Activated CD4-positive, alpha-beta T cell treated with anti-CD3 and anti-CD28 coated beads, Interleukin-2, Interleukin-6, amounts not matched to agents 100 ng/mL and 50 ng/mL, durations not matched to agents 16 hours and 8 hours (primary cell): Measurements from ENCODE around the gene HS2ST1.
A peak's percentile ranks its signal among the peaks of the same experiment; 100 is the strongest.
"Not testable (repeated sequence)": the region's sequence is repeated elsewhere in the genome, so short reads cannot be mapped to it uniquely, and the experiment has no call there.

Source experiments
- DNase-seq: peaks from one replicate; pipeline ENCODE4 v3.0.0-alpha.2; 2020

Gene HS2ST1

DNA sequence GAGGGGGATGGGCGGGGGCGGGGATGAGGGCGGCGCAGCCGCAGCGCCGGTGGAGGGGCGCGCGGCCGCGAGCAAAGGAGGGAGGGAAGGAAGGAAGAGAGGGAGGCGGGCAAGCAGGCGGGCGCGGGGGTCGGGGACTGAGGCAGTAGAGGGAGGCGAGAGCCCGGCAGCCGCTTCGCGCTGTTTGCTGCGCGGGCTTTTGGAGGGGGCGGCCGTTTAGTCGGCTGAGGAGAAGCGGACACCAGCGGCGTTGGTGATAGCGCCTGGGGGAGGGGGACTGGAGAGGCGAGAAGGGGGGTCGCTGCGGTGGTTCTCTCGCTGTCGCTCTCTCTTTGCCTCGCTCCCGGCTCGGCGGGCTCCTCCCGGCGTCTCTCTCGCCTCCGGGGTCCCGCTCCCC, at the start of gene HS2ST1:
HS2ST1 (plus strand) TSS at position 35 of the 397 bp plus-strand sequence.
- DNase-seq, result no peak

DNA sequence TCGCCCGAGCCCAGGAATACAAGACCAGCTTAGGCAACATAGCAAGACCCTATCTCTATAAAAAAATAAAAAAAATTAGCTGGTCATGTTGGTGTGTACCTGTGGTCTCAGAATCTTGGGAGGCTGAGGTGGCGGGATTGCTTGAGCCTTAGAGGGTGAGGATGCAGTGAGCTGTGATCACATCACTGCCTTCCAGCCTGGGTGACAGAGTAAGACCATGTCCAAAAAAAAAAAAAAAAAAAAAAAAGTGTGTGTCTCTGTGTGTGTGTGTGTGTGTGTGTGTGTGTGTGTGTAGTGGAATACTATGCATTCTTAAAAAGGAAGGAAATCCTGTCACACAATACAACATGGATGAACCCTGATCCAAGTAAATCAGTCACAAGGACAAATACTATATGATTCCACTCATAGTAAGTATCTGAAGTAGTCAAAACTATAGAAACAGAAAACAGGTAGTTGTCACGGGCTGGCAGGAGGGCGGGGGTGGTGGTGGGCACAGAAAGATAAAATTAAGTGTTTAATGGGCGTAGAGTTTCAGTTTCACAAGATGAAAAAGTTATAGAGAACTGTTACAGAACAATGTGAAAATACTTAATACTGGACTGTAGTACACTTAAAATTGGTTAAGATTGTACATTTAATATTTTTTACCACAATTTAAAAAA, 48.3 kb upstream of the HS2ST1 start:
- no peak for DNase-seq

DNA sequence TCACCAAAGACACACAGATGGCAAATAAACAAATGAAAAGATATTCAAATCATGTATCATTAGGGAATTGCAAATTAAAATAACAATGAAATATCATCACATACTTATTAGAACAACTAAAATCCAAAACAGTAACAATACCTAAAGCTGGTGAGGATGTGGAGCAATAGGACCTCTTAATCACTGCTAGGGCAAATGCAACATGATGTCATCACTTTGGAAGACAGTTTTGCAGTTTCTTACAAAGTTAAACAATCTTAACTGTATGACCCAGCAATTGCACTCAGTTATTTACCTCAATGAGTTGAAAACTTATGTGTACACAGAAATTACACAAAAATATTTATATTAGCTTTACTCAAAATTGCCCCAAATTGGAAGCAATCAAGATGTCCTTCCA, 47.8 kb upstream of the HS2ST1 start:
- DNase-seq, result no peak

DNA sequence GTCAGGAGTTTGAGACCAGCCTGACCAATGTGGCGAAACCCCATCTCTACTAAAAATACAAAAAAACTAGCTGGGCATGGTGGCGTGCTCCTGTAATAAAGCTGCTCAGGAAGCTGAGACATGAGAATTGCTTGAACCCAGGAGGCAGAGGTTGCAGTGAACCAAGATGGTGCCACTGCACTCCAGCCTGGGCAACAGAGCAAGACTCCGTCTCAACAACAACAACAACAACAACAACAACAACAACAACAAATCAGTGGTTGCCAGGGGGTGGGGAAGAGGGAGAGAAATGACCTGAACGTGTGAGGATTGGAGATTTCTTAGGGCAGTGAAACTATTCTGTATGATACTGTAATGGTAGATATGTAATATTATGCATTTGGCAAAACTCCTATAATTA, 47.2 kb upstream of the HS2ST1 start:
- DNase-seq, result not testable (repeated sequence)

DNA sequence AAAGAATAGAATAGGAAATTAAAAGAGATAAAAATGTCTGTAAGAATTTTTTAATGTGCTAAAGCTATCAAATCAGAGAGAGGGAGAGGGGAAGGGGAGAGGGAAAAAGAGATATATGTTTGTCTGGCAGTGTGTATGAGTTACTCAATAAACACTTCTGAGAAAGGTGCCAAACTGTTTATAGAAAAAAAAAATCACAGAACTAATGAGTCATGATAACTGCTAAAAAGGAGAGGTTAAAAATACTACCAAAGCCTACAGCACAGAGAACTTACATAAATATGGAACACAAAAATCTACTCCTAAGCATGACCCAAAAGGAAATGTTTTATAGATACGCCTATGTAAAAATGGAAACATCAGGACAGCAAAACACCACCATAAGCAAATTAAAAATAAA, 46.0 kb upstream of the HS2ST1 start:
- peak; percentile 3 for DNase-seq

DNA sequence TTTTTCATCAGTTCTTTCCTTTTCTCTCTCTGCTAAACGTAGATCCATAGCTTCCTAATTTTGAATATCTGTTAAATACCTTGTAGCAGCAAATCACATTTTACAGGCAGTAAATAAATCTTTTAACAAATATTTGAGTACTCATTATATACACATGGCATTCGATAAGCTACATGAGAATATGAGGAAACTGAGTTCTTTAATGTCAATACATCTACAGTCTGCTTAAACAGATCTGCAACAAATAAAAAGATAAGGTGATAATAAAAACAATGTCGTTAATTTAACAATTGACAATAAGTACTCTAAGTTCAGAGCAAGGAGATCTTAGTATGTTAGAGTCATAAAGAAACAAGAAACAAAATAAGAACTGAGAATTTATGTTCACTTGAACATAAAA, 43.4 kb upstream of the HS2ST1 start:
- no peak for DNase-seq

DNA sequence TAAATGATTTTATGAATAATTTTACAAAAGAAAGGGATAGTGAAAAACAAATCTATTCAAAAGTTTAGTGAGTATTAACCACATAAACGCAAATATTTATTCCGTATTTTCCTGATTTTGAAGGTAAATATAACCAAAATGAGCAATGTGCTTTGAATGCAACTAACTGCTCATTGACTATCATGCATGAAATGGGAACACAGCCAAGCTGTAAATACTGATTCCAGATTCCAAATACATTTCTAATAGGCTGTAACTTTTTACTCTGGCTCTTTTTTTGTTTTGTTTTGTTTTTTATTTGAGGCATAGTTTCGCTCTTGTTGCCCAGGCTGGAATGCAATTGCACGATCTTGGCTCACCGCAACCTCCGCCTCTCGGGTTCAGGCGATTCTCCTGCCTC, 42.3 kb upstream of the HS2ST1 start:
- no peak for DNase-seq

DNA sequence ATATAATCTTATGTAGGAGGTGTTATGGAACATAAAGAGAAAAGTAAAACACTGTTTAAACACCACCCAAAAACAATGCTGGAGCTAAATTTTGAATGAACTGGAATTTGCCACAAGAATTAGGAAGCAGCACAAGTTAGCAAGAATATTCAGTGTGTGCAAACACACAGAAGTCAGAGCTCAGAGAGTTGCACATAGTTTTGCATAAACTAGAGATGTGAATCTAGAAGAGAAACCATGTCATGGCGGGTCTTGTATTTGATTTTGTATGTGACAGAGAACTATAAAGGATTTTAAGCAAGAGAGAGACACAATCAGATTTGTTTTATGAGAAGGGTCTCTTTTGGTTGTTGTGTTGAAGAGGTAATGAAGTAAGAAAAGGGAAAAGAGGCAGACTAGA, 38.7 kb upstream of the HS2ST1 start:
- DNase-seq, result no peak

DNA sequence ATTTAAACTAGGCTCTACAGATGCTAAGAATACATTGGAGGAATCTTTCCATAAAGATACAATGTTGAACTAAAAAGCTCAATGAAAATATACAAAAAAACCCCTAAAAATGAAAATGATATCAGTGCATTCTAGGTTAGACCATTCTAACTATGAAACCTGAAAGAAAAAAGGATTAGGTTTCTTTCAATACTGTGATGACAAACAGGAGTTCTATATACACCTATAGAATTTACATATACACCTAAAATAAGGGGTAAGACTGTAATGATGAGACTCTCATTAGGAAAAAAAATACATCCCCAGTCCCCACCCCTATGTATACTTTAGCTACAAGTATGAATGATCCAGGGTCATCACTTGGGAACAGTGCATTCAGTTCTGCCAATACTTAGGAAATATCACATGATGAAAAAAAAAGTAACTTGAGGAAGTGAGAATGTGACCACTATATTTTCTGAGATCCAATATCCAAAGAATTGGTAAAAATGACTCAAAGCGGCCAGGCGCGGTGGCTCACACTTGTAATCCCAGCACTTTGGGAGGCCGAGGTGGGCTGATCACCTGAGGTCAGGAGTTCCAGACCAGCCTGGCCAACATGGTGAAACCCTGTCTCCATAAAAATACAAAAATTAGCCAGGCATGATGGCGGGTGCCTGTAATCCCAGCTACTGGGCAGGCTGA, 26.8 kb upstream of the HS2ST1 start:
- DNase-seq, result no peak

DNA sequence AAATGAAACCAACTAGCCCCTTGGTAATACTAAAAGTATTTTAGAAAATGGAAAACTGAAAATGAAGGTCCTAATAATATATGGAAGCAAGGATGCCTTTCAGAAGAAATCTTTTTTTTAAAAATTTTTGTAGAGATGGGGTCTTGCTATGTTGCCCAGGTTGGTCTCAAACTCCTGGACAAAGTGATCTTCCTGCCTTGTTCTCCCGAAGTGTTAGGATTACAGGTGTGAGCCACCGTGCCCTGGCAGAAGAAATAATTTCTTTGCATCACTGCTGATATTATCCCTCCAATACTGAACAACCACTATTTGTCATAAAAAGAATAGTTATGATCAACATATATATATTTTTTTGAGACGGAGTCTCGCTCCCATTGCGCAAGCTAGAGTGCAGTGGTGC, 26.1 kb upstream of the HS2ST1 start:
- DNase-seq, result no peak

DNA sequence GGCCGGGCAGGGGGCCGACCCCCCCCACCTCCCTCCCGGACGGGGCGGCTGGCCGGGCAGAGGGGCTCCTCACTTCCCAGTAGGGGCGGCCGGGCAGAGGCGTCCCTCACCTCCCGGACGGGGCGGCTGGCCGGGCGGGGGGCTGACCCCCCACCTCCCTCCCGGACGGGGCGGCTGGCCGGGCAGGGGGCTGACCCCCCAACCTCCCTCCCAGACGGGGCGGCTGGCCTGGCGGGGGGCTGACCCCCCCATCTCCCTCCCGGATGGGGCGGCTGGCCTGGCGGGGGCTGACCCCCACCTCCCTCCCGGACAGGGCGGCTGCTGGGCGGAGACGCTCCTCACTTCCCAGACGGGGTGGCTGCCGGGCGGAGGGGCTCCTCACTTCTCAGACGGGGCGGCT, 15.0 kb upstream of the HS2ST1 start:
- not testable (repeated sequence) for DNase-seq

DNA sequence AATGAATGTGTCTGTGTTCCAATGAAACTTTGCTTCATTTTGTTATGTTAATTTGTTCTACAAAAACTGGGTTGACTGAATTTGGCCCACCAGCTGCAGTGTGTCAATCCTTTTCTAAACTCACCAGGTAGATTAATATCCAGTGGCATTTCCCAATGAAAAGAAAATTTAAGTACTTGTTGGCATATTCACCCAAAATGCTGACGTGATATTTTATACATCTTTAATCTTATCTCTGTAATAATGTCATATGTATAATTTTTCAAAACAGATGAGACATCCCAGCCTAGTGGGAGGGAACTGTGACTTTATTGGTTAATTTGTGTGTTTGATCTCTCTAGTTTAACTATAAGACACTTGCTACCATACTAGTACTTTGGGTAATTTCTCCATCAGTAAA, 8.6 kb upstream of the HS2ST1 start:
- no peak for DNase-seq

DNA sequence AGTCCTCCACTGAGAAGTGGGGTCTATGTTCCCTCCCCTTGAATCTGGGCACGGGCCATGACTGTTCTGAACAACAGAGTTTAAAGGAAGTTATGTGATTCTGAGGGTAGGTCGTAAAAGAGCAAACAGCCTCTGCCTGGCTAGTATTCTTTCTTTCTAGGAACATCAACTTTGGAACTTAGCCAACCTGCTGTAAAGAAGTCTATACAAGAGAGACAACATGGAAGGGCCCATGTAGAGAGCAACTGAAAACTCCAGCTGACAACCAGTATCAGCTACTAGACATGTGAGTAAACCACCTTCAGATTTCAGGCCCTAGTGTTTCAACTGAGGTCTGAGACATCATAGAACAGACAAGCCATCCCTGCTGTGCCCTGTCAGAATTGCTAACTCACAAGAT, 8.0 kb upstream of the HS2ST1 start:
- no peak for DNase-seq

DNA sequence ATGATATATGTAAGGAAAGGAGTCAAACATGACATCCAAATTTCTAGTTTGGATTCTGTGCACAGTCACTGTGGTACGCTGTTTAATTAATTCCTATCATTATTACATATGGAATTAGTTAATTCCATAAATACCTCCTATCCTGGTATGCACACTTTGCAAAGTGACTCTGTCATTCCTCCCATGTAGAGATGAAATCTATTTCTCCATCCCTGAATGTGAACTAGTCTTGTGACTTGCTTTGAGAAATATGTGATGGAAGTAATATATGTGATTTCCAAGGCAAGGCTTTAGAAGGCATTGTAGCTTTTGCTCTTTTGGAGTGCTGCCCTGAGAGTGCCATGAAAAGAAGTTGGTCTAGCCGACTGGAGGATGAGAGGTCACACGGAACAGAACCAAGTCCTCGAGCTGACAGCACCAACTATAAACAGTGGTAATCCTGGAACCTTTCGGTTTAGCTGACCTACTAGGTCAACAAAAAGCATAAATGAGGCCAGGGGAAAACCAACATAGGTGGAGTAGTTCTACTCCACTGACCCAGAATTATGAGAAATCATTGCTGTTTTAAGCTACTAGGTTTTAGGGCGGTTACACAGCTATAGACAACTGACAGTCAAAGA, 2.0 kb upstream of the HS2ST1 start:
- DNase-seq, result no peak

DNA sequence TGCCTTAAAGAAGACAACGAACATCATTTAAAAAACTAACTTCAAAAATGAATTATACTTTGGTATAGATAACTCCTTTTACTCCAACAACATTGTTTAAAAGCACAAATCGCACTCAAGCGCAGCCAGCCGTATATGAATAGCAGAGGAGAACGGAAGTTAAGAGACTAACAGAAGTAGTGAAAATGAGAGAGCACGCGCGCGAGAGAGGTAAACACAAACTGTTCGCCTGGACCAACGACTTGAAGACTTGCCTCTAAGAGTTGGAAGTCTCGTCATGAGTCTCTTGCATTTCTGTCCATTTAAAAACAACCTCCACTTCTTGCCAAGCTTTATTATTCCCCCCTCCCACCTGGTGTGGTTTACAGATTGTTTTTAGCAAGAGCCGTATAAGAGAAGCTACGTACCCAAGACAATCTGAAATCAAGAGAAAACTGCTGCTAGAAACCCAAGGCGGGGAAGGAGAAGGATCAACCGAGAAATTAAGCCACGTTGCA, 988 bp upstream of the HS2ST1 start:
- DNase-seq, result peak; percentile 57

DNA sequence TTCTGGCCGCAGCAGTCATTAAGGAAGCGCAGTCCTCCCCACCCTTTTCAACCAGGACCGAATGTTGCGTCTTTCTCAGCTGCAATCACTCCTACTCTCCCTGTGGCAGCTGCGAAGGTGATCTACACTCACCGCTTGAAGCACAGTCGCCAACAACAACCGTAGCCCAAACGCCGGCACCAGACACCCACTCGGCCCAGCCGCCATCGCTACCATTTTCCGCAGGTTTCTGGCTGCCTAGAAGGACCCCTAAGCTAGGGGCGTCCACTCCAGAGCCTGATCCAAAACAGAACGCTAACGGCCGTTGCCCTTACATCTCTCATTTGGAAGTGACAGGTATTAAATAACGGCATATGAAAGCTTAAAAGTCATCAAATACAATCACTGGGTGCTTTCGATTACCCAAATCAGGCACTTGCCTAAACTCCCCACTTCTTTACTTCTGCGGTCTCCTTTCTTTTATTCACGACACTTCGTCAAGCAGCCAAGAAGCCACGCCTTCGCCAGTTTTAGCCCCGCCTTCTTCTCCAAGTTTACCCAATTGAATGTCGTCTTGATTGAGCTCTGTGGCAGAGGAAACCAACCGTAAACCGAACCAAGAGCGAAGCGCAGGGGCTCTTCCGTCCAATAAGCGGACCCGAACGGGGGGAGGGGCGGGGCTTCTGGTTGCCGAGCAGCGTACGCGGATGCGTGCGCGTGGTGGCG, 387 bp upstream of the HS2ST1 start, which contains the start of gene SELENOF:
SELENOF (minus strand) TSS at position 231 of the 705 bp plus-strand sequence; CDS start at position 216, 15 bp downstream.
- DNase-seq, result peak; percentile 99

DNA sequence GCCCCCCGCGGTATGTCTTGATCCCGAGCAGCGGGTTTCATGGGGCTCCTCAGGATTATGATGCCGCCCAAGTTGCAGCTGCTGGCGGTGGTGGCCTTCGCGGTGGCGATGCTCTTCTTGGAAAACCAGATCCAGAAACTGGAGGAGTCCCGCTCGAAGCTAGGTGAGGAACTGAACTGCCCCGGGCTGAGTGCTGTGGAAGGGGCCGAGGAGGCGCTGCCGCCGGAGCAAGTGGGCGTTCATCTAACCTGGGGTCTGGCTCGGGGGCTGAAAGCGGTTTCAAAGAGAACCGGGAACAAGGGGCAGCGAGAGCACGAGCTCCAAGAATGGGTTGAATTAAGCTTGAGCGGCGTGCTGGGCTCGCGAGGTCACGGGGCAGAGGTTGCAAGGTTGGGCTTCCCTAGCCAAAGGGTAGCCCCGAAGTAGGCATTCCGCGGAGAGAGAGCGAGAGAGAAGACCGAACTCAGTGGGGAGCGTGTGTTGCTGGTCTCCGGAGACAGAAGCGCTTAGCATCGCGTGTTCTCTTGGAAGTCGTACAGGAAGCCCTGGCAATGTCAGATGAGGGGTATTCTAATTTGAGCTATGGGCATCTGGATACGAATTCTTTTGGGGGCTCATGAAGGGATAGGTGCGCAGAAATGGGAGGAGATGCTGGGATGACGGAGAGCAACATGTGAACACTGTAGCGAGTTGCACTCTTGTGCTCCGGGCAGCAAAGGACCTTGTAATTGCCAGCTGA, 732 bp downstream of the HS2ST1 start:
- DNase-seq, result peak; percentile 57

DNA sequence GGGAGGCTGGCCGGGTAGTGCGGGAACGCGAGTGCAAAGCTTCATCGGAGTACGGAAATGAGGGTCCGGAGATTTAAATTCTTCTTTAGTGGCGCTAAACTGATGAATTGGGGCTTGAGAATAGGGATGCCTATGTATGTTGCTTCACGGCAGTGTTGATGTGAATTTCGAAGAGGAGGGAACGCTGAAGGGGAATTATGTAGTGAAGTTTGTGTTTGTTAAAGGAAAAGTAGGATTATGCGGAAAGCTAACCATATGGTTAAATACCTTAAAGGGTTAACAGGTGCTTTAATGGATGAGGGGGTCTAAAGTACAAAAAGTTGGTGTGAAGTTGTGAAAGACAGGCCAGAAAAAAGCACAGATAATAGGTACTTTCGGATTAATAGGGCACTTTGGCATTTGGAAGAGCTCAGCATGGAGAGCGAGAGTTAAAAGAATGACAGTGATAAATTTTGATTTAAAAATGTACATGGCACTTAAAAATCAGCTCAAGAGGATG, 1.4 kb downstream of the HS2ST1 start:
- DNase-seq, result no peak

DNA sequence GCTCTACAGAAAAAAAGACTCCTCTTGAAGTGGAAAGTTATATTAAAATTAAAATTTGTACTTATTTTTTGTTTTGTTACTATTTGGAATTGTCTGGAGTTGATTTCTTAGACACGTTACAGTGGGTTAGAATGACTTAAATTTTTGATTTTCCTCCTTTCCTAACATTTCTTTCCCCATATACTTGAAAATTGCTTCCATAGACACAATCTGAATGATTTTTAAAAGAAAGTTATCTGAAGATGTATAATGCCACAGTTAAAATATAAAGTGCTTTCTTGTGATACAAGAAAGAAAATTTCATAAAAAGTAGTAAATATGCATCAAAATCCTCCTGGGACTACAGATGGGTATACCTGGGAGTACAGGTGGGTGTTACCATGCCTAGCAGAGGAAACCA, 2.3 kb downstream of the HS2ST1 start:
- DNase-seq, result no peak

DNA sequence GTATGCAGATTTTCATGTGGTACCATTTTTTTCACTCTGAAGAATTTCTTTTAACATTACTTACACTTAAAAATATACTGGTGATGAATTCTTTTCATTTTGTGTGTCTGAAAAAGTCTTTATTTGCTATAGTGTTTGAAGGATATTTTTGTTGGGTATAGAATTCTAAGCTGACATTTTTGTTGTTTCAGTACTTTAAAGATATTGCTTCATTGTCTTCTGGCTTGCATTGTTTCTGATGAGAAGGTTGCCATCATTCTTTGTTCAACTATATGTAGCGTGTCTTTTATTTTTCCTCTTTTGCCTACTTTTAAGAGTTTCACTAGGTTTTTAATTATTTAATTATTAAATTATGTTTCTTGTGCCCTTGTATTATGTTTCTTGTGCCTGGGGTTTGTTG, 8.0 kb downstream of the HS2ST1 start:
- DNase-seq, result no peak

DNA sequence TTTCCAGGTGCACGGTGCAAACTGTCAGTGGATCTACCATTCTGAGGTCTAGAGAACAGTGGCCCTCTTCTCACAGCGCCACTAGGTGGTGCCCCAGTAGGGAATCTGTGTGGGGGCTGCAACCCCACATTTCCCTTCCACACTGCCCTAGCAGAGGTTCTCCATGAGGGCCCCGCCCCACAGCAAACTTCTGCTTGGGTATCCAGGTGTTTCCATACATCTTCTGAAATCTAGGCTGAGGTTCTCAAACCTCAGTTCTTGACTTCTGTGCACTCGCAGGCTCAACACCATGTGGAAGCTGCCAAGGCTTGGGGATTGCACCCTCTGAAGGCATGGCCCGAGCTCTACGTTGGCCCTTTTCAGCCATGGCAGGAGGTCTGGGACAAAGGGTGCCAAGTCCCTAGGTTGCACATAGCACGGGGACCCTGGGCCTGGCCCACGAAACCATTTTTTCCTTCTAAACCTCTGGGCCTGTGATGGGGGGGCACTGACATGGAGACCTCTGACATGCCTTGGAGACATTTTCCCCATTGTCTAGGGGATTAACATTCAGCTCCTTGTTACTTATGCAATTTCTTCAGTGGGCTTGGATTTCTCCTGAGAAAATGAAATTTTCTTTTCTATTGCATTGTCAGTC, 10.0 kb downstream of the HS2ST1 start:
- DNase-seq, result no peak

DNA sequence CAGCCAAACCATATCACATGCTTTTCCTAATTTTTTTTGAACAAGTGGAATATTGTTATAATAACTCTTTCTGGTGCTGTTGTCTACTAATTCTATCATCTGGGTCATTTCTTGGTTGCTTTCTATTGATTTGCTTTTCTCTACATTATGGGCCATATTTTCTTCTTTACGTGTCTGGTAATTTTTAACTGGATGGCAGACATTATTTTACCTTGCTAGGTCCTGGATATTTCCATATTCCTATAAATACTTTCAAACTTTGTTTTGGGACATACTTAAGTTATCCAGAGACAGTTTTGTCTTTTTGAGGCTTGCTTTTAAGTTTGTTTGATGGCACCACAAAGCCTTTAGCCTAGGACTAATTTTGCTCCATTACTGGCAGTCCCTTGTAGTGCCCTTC, 11.3 kb downstream of the HS2ST1 start:
- DNase-seq, result no peak
